K562 (cell line): Measurements from ENCODE around the gene CCNK. TPM values are rescaled to one million over a fixed set of nuclear protein-coding genes. Genes with fewer than 3 reads are reported as not detected.

ENCODE experiments used
- CTCF ChIP-seq, 3 experiments: IDR thresholded peaks in 2 of 3; conservative IDR thresholded peaks in 1 of 3; 2 replicates each; pipeline ENCODE4 v1.5.1; 2011 to 2012; ENCODE audit warnings: low read length in 3 of 3, mild to moderate bottlenecking in 3 of 3, control low read depth in 2 of 3, improper control_type of control experiment in 1 of 3, inconsistent platforms in 1 of 3, low read depth in 1 of 3, mixed read lengths in 1 of 3, moderate library complexity in 1 of 3; ENCODE audit not compliant: insufficient read depth in 2 of 3
- CTCFL ChIP-seq: IDR thresholded peaks from 2 replicates; pipeline ENCODE4 v1.6.1; 2011; ENCODE audit warnings: borderline replicate concordance, low read depth, mild to moderate bottlenecking, moderate library complexity, low read length; ENCODE audit not compliant: insufficient read depth, poor library complexity, severe bottlenecking
- DNMT1 ChIP-seq: fragments of 450-650 bp; IDR thresholded peaks from 2 replicates; pipeline ENCODE4 v1.6.1; 2016; ENCODE audit warnings: antibody characterized with exemption, mild to moderate bottlenecking
- MAZ ChIP-seq, 2 experiments: fragments of 450-650 bp in 1 of 2; sonication (generic) in 1 of 2; formaldehyde crosslinking; IDR thresholded peaks in 1 of 2; conservative IDR thresholded peaks in 1 of 2; 2 replicates each; pipeline versions ENCODE4 v1.4.0 to v1.5.0; 2020; ENCODE audit warnings: mild to moderate bottlenecking in 1 of 2, missing genetic modification reagents in 1 of 2
- ZNF121 ChIP-seq: sonication (generic); formaldehyde crosslinking; conservative IDR thresholded peaks from 2 replicates; pipeline ENCODE4 v1.8.0; 2022; ENCODE audit warnings: missing genetic modification reagents
- ZNF79 ChIP-seq: fragments of 250-450 bp; sonication (Bioruptor Pico); IDR thresholded peaks from 2 replicates; pipeline ENCODE4 v1.4.0; 2020; ENCODE audit warnings: low read depth, mild to moderate bottlenecking, moderate library complexity
- polyA plus RNA-seq, 8 experiments: library from polyadenylated mRNA; depleted of rRNA in 4 of 8; stranded (reverse) in 5 of 8; unstranded in 3 of 8; fragments of >200 nt; fragmentation: Nextera tagmentation in 2 of 8; fragmentation: Illumina TruSeq in 1 of 8; extraction: Ambion mirVana in 2 of 8; extraction: Trizol in 1 of 8; gene quantifications; 2 replicates each; pipeline versions ENCODE4 v1.2.1 to v1.2.3, GENCODE V29; 2011 to 2014; ENCODE audit warnings: inconsistent platforms in 1 of 8, missing spikeins in 1 of 8
- total RNA-seq, 7 experiments: library from RNA; depleted of rRNA in 6 of 7; stranded (reverse); fragments of >200 nt in 6 of 7; fragmentation: Illumina TruSeq in 2 of 7; extraction: Trizol in 2 of 7; gene quantifications; 2 replicates each; pipeline versions ENCODE4 v1.2.1 to v1.2.3, GENCODE V29; 2011 to 2021; ENCODE audit warnings: low replicate concordance in 1 of 7
- TF ChIP-seq, protein P1 (sequence below), 2 experiments: fragments of 450-650 bp; formaldehyde crosslinking in 1 of 2; IDR thresholded peaks; 2 replicates each; pipeline versions ENCODE4 v1.4.0 to v1.6.1; 2014 to 2020; ENCODE audit warnings: mild to moderate bottlenecking in 2 of 2, borderline replicate concordance in 1 of 2, low read depth in 1 of 2

CCNK gene
- total and polyA plus RNA-seq, 9 of the 15 experiments (the other 6 are each of a cell fraction or from before 2014, with no cell fraction given): 5.8 to 84.2 (median 16.4) TPM

GRCh38 chr14:99518441-99519346, 37.5 kb downstream of the CCNK start (continued):
- TF ChIP-seq, protein P1, sequence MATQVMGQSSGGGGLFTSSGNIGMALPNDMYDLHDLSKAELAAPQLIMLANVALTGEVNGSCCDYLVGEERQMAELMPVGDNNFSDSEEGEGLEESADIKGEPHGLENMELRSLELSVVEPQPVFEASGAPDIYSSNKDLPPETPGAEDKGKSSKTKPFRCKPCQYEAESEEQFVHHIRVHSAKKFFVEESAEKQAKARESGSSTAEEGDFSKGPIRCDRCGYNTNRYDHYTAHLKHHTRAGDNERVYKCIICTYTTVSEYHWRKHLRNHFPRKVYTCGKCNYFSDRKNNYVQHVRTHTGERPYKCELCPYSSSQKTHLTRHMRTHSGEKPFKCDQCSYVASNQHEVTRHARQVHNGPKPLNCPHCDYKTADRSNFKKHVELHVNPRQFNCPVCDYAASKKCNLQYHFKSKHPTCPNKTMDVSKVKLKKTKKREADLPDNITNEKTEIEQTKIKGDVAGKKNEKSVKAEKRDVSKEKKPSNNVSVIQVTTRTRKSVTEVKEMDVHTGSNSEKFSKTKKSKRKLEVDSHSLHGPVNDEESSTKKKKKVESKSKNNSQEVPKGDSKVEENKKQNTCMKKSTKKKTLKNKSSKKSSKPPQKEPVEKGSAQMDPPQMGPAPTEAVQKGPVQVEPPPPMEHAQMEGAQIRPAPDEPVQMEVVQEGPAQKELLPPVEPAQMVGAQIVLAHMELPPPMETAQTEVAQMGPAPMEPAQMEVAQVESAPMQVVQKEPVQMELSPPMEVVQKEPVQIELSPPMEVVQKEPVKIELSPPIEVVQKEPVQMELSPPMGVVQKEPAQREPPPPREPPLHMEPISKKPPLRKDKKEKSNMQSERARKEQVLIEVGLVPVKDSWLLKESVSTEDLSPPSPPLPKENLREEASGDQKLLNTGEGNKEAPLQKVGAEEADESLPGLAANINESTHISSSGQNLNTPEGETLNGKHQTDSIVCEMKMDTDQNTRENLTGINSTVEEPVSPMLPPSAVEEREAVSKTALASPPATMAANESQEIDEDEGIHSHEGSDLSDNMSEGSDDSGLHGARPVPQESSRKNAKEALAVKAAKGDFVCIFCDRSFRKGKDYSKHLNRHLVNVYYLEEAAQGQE (IDR thresholded peaks at IDR 0.05; ENCODE audit: borderline replicate concordance): peak; percentile 75
- TF ChIP-seq, protein P1 (CRISPR knock-in tag; IDR thresholded peaks at IDR 0.05; ENCODE audit: low read depth): no peak
- peak in 1 of 2 experiments; percentile 35; a peak in 1 of 4 replicates for TF ChIP-seq MAZ (CRISPR knock-in tag; conservative IDR thresholded peaks at IDR 0.05 in 1 of 2, IDR thresholded peaks at IDR 0.05 in 1 of 2)
- TF ChIP-seq DNMT1: no peak
- peak; percentile 55; the same call in 1 of the 2 replicates for TF ChIP-seq ZNF121 (CRISPR knock-in tag)
- TF ChIP-seq CTCF (IDR thresholded peaks at IDR 0.05 in 2 of 3, conservative IDR thresholded peaks at IDR 0.05 in 1 of 3; ENCODE audit: insufficient read depth in 2 of 3, low read depth in 1 of 3, low read length in 3 of 3): peak; percentile 79 to 84 (median 82)
- TF ChIP-seq CTCFL: peak; percentile 61
- no peak for TF ChIP-seq ZNF79 (CRISPR knock-in tag)
